Measurements from ENCODE around the gene CDK5RAP2. TPM values are rescaled to one million over a fixed set of nuclear protein-coding genes. Genes with fewer than 3 reads are reported as not detected.
A peak's percentile ranks its signal among the peaks of the same experiment; 100 is the strongest.

The CDK5RAP2 gene
- polyA plus RNA-seq, 1 donor, result 42.0 TPM

DNA sequence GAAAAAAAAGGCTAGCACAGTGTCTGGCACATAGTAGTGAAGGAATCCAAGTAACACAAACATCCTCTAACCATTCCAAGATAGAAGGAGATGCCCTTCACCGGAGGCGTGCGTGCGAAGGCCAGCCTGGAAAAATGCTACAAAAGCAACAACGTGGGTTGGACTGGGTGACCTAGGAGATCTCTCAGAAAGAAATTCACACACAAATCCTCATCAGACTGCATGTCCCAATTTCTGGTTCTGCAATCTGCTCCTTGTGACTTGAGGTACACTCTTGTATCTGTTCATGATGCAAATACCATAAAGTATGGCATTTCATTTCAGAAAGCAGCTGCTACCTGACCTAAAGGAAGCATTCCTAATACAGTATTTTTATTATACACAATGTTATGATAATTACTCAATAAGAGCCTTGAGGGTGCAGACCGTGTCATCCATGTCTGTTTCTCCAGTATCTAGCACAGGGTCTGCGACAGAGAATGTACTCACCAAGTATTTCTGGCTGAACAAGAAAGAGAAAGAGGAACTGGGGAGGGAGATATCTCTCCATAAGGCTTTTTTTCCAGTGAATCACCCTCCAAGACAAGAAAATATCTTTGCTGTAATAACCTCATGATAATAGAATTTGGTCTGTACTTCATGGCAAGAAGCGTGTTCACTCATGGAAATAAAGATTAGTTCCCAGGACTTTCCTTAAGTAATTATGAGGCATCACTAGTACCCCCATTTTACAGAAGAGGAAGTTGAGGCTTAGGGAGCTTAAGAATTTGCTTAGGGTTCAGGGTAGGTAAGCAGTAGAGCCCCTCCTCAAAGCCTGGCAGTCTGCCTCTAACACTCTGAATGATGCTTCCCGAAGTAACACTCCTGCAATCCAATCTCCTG lies 138.3 kb downstream of the CDK5RAP2 start:
- peaks cover 33% of the 10 kb centered on the region for H3K4me1 ChIP-seq (ENCODE audit: control insufficient read depth, insufficient read depth, low read length)
- peak; percentile 44 to 62 for DNase-seq
- H3K9me3 ChIP-seq (ENCODE audit: control insufficient read depth, low read depth, low read length), result no peaks in the 10 kb centered on the region
- no peaks in the 10 kb centered on the region for H3K27me3 ChIP-seq (ENCODE audit: control insufficient read depth, insufficient read depth, low read length)
- WGBS (ENCODE audit: insufficient coverage, low lambda C conversion rate), result no CpG with 5 or more reads among the region's 9 CpGs
- H3K4me3 ChIP-seq (ENCODE audit: low read length), result no peak overlapping the region
- H3K36me3 ChIP-seq (ENCODE audit: control insufficient read depth, insufficient read depth, low read length), result peaks cover 43% of the 10 kb centered on the region
- peak overlapping the region; percentile 80 for H3K27ac ChIP-seq (ENCODE audit: low read length)

GRCh38 chr9:120440791-120441190 lies 139.2 kb downstream of the CDK5RAP2 start:
- Histone ChIP-seq H3K9me3 (ENCODE audit: control insufficient read depth, low read depth, low read length) (no peaks in the 10 kb centered on the region), H3K36me3 (ENCODE audit: control insufficient read depth, insufficient read depth, low read length) (peaks cover 43% of the 10 kb centered on the region), H3K27me3 (ENCODE audit: control insufficient read depth, insufficient read depth, low read length) (no peaks in the 10 kb centered on the region), H3K4me3 (ENCODE audit: low read length) (no peak overlapping the region), H3K4me1 (ENCODE audit: control insufficient read depth, insufficient read depth, low read length) (peaks cover 33% of the 10 kb centered on the region), H3K27ac (ENCODE audit: low read length) (peak overlapping the region; percentile 80)
- WGBS (ENCODE audit: insufficient coverage, low lambda C conversion rate), result no CpG with 5 or more reads among the region's 1 CpG
- no peak for DNase-seq

GRCh38 chr9:120439926-120440325 lies 140.0 kb downstream of the CDK5RAP2 start:
- WGBS (ENCODE audit: insufficient coverage, low lambda C conversion rate), result no CpG with 5 or more reads among the region's 1 CpG
- no peak for DNase-seq
- Histone ChIP-seq H3K27ac (ENCODE audit: low read length) (peak overlapping the region; percentile 80), H3K4me1 (ENCODE audit: control insufficient read depth, insufficient read depth, low read length) (peaks cover 33% of the 10 kb centered on the region), H3K4me3 (ENCODE audit: low read length) (no peak overlapping the region), H3K9me3 (ENCODE audit: control insufficient read depth, low read depth, low read length) (no peaks in the 10 kb centered on the region), H3K27me3 (ENCODE audit: control insufficient read depth, insufficient read depth, low read length) (no peaks in the 10 kb centered on the region), H3K36me3 (ENCODE audit: control insufficient read depth, insufficient read depth, low read length) (peaks cover 40% of the 10 kb centered on the region)

- Histone ChIP-seq H3K36me3 (ENCODE audit: control insufficient read depth, insufficient read depth, low read length) (peaks cover 46% of the 10 kb centered on the region), H3K27me3 (ENCODE audit: control insufficient read depth, insufficient read depth, low read length) (no peaks in the 10 kb centered on the region), H3K4me3 (ENCODE audit: low read length) (no peak overlapping the region), H3K27ac (ENCODE audit: low read length) (peak overlapping the region; percentile 95), H3K4me1 (ENCODE audit: control insufficient read depth, insufficient read depth, low read length) (peaks cover 33% of the 10 kb centered on the region), H3K9me3 (ENCODE audit: control insufficient read depth, low read depth, low read length) (no peaks in the 10 kb centered on the region)
- 88% methylated on average over 5 of the region's 9 CpGs for WGBS (ENCODE audit: insufficient coverage, low lambda C conversion rate)
- peak; percentile 77 to 86 for DNase-seq
Observed at GRCh38 chr9:120438836-120439546, 141.0 kb downstream of the CDK5RAP2 start.

DNA sequence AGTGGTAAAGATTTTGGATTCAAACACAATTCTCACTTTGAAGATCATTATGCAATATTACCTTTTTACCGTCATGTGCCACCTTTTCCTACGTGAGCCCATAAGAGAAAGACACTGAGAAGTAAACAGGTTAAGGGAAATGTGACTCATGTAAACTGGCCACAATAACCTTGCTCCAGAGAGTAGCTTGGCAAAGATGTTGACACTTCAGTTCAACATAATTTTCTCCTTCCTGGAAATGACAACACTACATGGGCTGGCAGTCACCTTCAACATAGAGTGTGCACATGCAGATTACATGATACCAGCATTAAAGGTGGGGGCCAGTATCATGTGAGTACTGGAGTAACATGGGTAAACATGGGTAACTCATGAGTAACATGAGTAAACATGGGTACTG lies 141.9 kb downstream of the CDK5RAP2 start:
- no CpG with 5 or more reads among the region's 2 CpGs for WGBS (ENCODE audit: insufficient coverage, low lambda C conversion rate)
- DNase-seq, result peak; percentile 45 to 76
- no peak overlapping the region for H3K4me3 ChIP-seq (ENCODE audit: low read length)
- no peaks in the 10 kb centered on the region for H3K9me3 ChIP-seq (ENCODE audit: control insufficient read depth, low read depth, low read length)
- no peaks in the 10 kb centered on the region for H3K27me3 ChIP-seq (ENCODE audit: control insufficient read depth, insufficient read depth, low read length)
- H3K27ac ChIP-seq (ENCODE audit: low read length), result peak overlapping the region; percentile 95
- peaks cover 40% of the 10 kb centered on the region for H3K36me3 ChIP-seq (ENCODE audit: control insufficient read depth, insufficient read depth, low read length)
- H3K4me1 ChIP-seq (ENCODE audit: control insufficient read depth, insufficient read depth, low read length), result peaks cover 32% of the 10 kb centered on the region

DNA sequence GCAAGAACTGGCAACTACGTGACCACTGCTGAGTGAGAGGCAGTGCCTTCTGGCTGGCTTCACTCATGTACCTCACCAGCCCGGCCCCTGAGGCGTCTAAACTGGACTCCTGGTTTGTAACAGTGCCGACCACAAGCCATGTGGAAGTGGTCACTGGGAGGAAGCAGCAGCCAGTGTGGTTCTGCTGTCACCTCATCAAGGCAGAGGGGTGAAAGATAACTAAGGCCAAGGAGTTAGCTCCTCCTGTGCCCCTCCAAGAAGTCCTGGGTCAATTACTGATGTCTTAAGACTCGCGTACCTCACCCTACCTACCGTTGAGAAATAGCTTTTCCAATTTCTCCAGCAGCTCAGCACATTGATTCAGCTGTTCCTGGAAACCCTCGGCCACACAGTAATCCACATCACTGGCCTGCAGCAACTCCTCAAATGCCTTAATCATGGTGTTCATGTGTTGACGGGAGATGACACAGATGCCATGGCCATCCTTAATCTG lies 142.9 kb downstream of the CDK5RAP2 start:
- H3K4me1 ChIP-seq (ENCODE audit: control insufficient read depth, insufficient read depth, low read length), result peaks cover 26% of the 10 kb centered on the region
- no peaks in the 10 kb centered on the region for H3K9me3 ChIP-seq (ENCODE audit: control insufficient read depth, low read depth, low read length)
- peak overlapping the region; percentile 95 for H3K27ac ChIP-seq (ENCODE audit: low read length)
- no CpG with 5 or more reads among the region's 9 CpGs for WGBS (ENCODE audit: insufficient coverage, low lambda C conversion rate)
- no peak for DNase-seq
- no peak overlapping the region for H3K4me3 ChIP-seq (ENCODE audit: low read length)
- peaks cover 35% of the 10 kb centered on the region for H3K36me3 ChIP-seq (ENCODE audit: control insufficient read depth, insufficient read depth, low read length)
- no peaks in the 10 kb centered on the region for H3K27me3 ChIP-seq (ENCODE audit: control insufficient read depth, insufficient read depth, low read length)

DNA sequence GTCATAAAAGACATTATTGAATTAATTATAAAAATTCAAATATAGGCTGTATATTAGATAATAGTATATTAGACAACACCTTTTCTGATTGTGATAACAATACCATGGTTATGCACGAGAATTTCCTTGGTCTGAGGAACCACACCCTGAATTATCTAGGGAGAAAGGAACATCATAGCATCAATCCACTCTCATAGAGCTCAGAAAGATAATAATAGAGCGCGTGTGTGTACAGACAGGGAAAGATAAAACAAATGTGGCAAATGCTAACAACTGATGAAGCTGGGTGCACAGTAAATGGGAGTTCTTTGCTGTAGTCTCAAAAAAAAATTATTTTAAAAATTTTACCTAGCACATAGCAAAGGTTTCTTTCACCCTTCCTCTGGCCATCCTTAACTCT lies 143.5 kb downstream of the CDK5RAP2 start:
- H3K4me3 ChIP-seq (ENCODE audit: low read length), result no peak overlapping the region
- H3K36me3 ChIP-seq (ENCODE audit: control insufficient read depth, insufficient read depth, low read length), result peaks cover 35% of the 10 kb centered on the region
- no peak for DNase-seq
- 92% methylated on average over 2 of the region's 3 CpGs for WGBS (ENCODE audit: insufficient coverage, low lambda C conversion rate)
- H3K9me3 ChIP-seq (ENCODE audit: control insufficient read depth, low read depth, low read length), result no peaks in the 10 kb centered on the region
- peaks cover 26% of the 10 kb centered on the region for H3K4me1 ChIP-seq (ENCODE audit: control insufficient read depth, insufficient read depth, low read length)
- no peak overlapping the region for H3K27ac ChIP-seq (ENCODE audit: low read length)
- no peaks in the 10 kb centered on the region for H3K27me3 ChIP-seq (ENCODE audit: control insufficient read depth, insufficient read depth, low read length)

DNA sequence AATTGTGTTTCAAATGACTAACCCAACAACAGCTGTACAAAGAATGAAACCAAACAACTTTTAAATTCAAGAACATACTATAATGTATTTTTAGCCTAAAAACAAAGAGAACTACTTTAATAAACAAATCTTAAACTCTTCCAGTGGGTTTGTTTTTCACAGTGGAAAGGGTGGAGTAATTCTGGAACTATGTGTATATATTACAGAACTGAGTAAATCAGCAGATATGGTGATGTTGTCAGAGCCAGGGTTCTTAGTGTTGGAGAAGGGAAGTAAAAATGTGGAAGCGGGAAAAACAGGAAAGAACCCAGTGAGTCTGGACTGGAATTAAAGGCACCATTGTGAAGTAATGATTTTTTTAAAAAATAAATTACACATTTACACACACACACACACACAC lies 144.9 kb downstream of the CDK5RAP2 start:
- Histone ChIP-seq H3K36me3 (ENCODE audit: control insufficient read depth, insufficient read depth, low read length) (peaks cover 26% of the 10 kb centered on the region), H3K27ac (ENCODE audit: low read length) (no peak overlapping the region), H3K4me3 (ENCODE audit: low read length) (no peak overlapping the region), H3K9me3 (ENCODE audit: control insufficient read depth, low read depth, low read length) (no peaks in the 10 kb centered on the region), H3K27me3 (ENCODE audit: control insufficient read depth, insufficient read depth, low read length) (no peaks in the 10 kb centered on the region), H3K4me1 (ENCODE audit: control insufficient read depth, insufficient read depth, low read length) (peaks cover 15% of the 10 kb centered on the region)
- no peak for DNase-seq
- WGBS (ENCODE audit: insufficient coverage, low lambda C conversion rate), result 100% methylated on average over 1 of the region's 1 CpG

GRCh38 chr9:120434532-120434931 lies 145.4 kb downstream of the CDK5RAP2 start:
- no peak overlapping the region for H3K4me3 ChIP-seq (ENCODE audit: low read length)
- peaks cover 10% of the 10 kb centered on the region for H3K4me1 ChIP-seq (ENCODE audit: control insufficient read depth, insufficient read depth, low read length)
- peaks cover 23% of the 10 kb centered on the region for H3K36me3 ChIP-seq (ENCODE audit: control insufficient read depth, insufficient read depth, low read length)
- peak overlapping the region; percentile 20 for H3K27ac ChIP-seq (ENCODE audit: low read length)
- WGBS (ENCODE audit: insufficient coverage, low lambda C conversion rate), result 70% methylated on average over 2 of the region's 6 CpGs
- no peaks in the 10 kb centered on the region for H3K9me3 ChIP-seq (ENCODE audit: control insufficient read depth, low read depth, low read length)
- DNase-seq, result peak in 1 of 2 donors; percentile 27
- no peaks in the 10 kb centered on the region for H3K27me3 ChIP-seq (ENCODE audit: control insufficient read depth, insufficient read depth, low read length)

DNA sequence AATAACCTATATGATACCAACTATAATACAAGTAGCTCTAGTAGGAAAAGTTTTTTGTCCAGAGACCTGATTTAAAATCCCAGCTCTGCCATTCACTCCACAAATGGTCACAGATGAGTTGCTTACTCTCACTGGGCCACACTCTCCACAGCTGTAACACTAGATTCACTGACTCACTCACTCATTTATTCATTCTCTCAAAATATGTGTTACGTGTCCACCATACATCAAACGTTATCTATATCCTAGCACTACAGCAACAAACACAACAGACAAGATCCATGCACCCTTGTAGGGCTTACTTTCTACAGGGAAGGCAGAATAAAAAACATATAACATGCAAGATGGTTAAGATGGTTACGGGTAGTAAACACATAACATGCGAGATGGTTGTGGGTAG lies 146.3 kb downstream of the CDK5RAP2 start:
- WGBS (ENCODE audit: insufficient coverage, low lambda C conversion rate), result 100% methylated on average over 4 of the region's 4 CpGs
- H3K27me3 ChIP-seq (ENCODE audit: control insufficient read depth, insufficient read depth, low read length), result no peaks in the 10 kb centered on the region
- H3K4me3 ChIP-seq (ENCODE audit: low read length), result no peak overlapping the region
- H3K27ac ChIP-seq (ENCODE audit: low read length), result no peak overlapping the region
- H3K9me3 ChIP-seq (ENCODE audit: control insufficient read depth, low read depth, low read length), result no peaks in the 10 kb centered on the region
- no peak for DNase-seq
- H3K36me3 ChIP-seq (ENCODE audit: control insufficient read depth, insufficient read depth, low read length), result peaks cover 21% of the 10 kb centered on the region
- peaks cover 4% of the 10 kb centered on the region for H3K4me1 ChIP-seq (ENCODE audit: control insufficient read depth, insufficient read depth, low read length)
